CD4-positive, alpha-beta T cell (primary cell): Measurements from ENCODE around the gene AZIN2. TPM values are rescaled to one million over a fixed set of nuclear protein-coding genes. Genes with fewer than 3 reads are reported as not detected.

Experiments
- ATAC-seq: fragments of 200-7000 bp; cut with Tn5 transposase; one replicate; pipeline ENCODE4 v1.10.0; 2022; ENCODE audit warnings: mild to moderate bottlenecking; ENCODE audit not compliant: poor library complexity
- CTCF ChIA-PET: fragments of 350-600 bp; sonication (Branson Sonifier 250); formaldehyde crosslinking; loops from one replicate; lab custom pipeline; 2021; ENCODE audit warnings: antibody characterized with exemption, inconsistent platforms; lab: Charles Lee
- POLR2A ChIA-PET: fragments of 350-600 bp; sonication (Branson Sonifier 250); formaldehyde crosslinking; loops from one replicate; lab custom pipeline; 2021; ENCODE audit warnings: antibody characterized with exemption, inconsistent platforms; lab: Charles Lee
- DNase-seq, 14 experiments: peaks; one replicate each; pipeline ENCODE4 v3.0.0-alpha.2; 2013 to 2020; ENCODE audit warnings: mixed read lengths in 2 of 14
- H3K27ac ChIP-seq, 2 donors: one replicate each; pipeline versions ENCODE4 v1.5.1 to v1.7.0; 2013; ENCODE audit warnings: low read length in 2 of 2, low read depth in 1 of 2, mild to moderate bottlenecking in 1 of 2
- H3K27me3 ChIP-seq, 2 experiments: 1 replicate in 1 of 2; 2 replicates in 1 of 2; pipeline versions ENCODE4 v1.6.1 to v1.7.0; 2013; ENCODE audit warnings: low read length in 2 of 2, control low read depth in 1 of 2, mild to moderate bottlenecking in 1 of 2, moderate library complexity in 1 of 2; ENCODE audit not compliant: insufficient read depth in 2 of 2, control insufficient read depth in 1 of 2
- H3K36me3 ChIP-seq: one replicate; pipeline ENCODE4 v1.6.1; 2013; ENCODE audit warnings: low read length, control low read depth; ENCODE audit not compliant: insufficient read depth
- H3K4me1 ChIP-seq: one replicate; pipeline ENCODE4 v1.6.1; 2013; ENCODE audit warnings: low read length, control low read depth; ENCODE audit not compliant: insufficient read depth
- H3K4me3 ChIP-seq: one replicate; pipeline ENCODE4 v1.5.1; 2013; ENCODE audit warnings: mild to moderate bottlenecking, low read length, moderate library complexity
- H3K9me3 ChIP-seq, 2 experiments: 1 replicate in 1 of 2; 2 replicates in 1 of 2; pipeline versions ENCODE4 v1.6.1 to v1.7.0; 2013; ENCODE audit warnings: low read length in 2 of 2, mild to moderate bottlenecking in 2 of 2, control low read depth in 1 of 2, moderate library complexity in 1 of 2; ENCODE audit not compliant: control insufficient read depth in 1 of 2, insufficient read depth in 1 of 2
- H3K27ac Mint-ChIP-seq: one replicate; pipeline ENCODE4 v1.8.0; 2020; ENCODE audit warnings: mixed read lengths
- H3K27me3 Mint-ChIP-seq: one replicate; pipeline ENCODE4 v1.8.0; 2021; ENCODE audit warnings: mixed read lengths
- H3K36me3 Mint-ChIP-seq: one replicate; pipeline ENCODE4 v1.8.0; 2021; ENCODE audit warnings: low read depth, mixed read lengths
- H3K4me1 Mint-ChIP-seq: one replicate; pipeline ENCODE4 v1.8.0; 2021; ENCODE audit warnings: low read depth, mixed read lengths
- H3K4me3 Mint-ChIP-seq: one replicate; pipeline ENCODE4 v1.8.0; 2020; ENCODE audit warnings: mild to moderate bottlenecking, mixed read lengths
- H3K9me3 Mint-ChIP-seq: one replicate; pipeline ENCODE4 v1.8.0; 2020; ENCODE audit warnings: mixed read lengths
- CTCF ChIP-seq: fragments of 200-600 bp; IDR thresholded peaks from one replicate; pipeline ENCODE4 v1.8.0; 2022; ENCODE audit warnings: antibody characterized with exemption, mild to moderate bottlenecking
- intact Hi-C, 2 experiments: fragments of 100-400 bp; cut with DNase I in 1 of 2; cut with micrococcal nuclease in 1 of 2; formaldehyde crosslinking; loops; one replicate each; pipeline versions ENCODE4 v1.15.1 to v1.9.0; 2023 to 2025; cut with DNase I, micrococcal nuclease
- total RNA-seq, 174 experiments: library from RNA in 2 of 174; stranded (reverse) in 2 of 174; gene quantifications; one replicate each; pipeline ENCODE4 v1.2.3 and lab custom pipeline; 2021 to 2026

AZIN2 gene
- total RNA-seq, 2 experiments from 2014 or later, result 4.6 to 4.9 TPM

GRCh38 chr1:33080373-33080772 lies 580 bp upstream of the AZIN2 start:
- peaks cover 36% of the 10 kb centered on the region for H3K4me1 Mint-ChIP-seq
- no peak for ATAC-seq

GRCh38 chr1:33081554-33082305 lies 777 bp downstream of the AZIN2 start:
- Mint-ChIP-seq H3K9me3 (no peaks in the 10 kb centered on the region), H3K36me3 (peaks cover 4% of the 10 kb centered on the region), H3K27me3 (no peaks in the 10 kb centered on the region), H3K27ac (peak overlapping the region; percentile 43), H3K4me1 (peaks cover 39% of the 10 kb centered on the region), H3K4me3 (peak overlapping the region; percentile 94)
- ATAC-seq (no peak), DNase-seq (peak in 3 of 14 experiments; percentile 16 to 49 (median 34))
- intact Hi-C loops, result loop anchor here (2.0 to 10.0 kb wide), 11 partner anchors 17 to 391 kb away; partner anchors contain the start of genes AK2 (in 2 of the 2), RNF19B (in 2 of the 2), S100PBP (in 1 of the 2) and TRIM62 (in 1 of the 2)
- ChIA-PET CTCF (interaction anchor here (0.7 to 3.0 kb wide), 3 partner anchors 14 to 149 kb away, joined by 4 to 16 read pairs (median 4); no protein-coding TSS in a partner anchor), POLR2A (interaction anchor here (1.5 to 3.7 kb wide), 3 partner anchors 18 to 100 kb away, joined by 5 to 44 read pairs (median 15); partner anchors contain the start of gene TRIM62)
- Histone ChIP-seq H3K9me3 (no peaks in the 10 kb centered on the region), H3K27ac (peak overlapping the region in 1 of 2 donors; percentile 27), H3K27me3 (no peaks in the 10 kb centered on the region), H3K36me3 (no peaks in the 10 kb centered on the region), H3K4me3 (peak overlapping the region; percentile 82), H3K4me1 (peaks cover 26% of the 10 kb centered on the region)
- no peak for TF ChIP-seq CTCF

More at GRCh38 chr1:33080373-33080772, 580 bp upstream of the AZIN2 start:
- Histone ChIP-seq H3K9me3 (no peaks in the 10 kb centered on the region), H3K36me3 (no peaks in the 10 kb centered on the region), H3K27me3 (no peaks in the 10 kb centered on the region), H3K4me3 (peak overlapping the region; percentile 82), H3K27ac (peak overlapping the region in 1 of 2 donors; percentile 3), H3K4me1 (peaks cover 23% of the 10 kb centered on the region)
- no peak for TF ChIP-seq CTCF
- CTCF ChIA-PET, result interaction anchor here (3.0 kb wide), 1 partner anchor 47 kb away, joined by 16 read pairs; no protein-coding TSS in a partner anchor
- Mint-ChIP-seq H3K36me3 (peaks cover 4% of the 10 kb centered on the region), H3K4me3 (peak overlapping the region; percentile 94), H3K27ac (peak overlapping the region; percentile 81), H3K27me3 (no peaks in the 10 kb centered on the region), H3K9me3 (no peaks in the 10 kb centered on the region)
- POLR2A ChIA-PET, result interaction anchor here (1.1 to 3.7 kb wide), 6 partner anchors 19 to 126 kb away, joined by 3 to 44 read pairs (median 8); partner anchors contain the start of genes RNF19B and TRIM62
- intact Hi-C loops, result loop anchor here (2.0 to 10.0 kb wide), 10 partner anchors 18 to 392 kb away; partner anchors contain the start of genes AK2 (in 2 of the 2), RNF19B (in 1 of the 2), S100PBP (in 1 of the 2) and TRIM62 (in 1 of the 2)
- DNase-seq, result no peak

- ChIA-PET CTCF (interaction anchor here (1.0 kb wide), 1 partner anchor 13 kb away, joined by 4 read pairs; no protein-coding TSS in a partner anchor), POLR2A (interaction anchor here (1.1 to 3.7 kb wide), 2 partner anchors 44 to 267 kb away, joined by 3 to 44 read pairs; no protein-coding TSS in a partner anchor)
- no peaks in the 10 kb centered on the region for H3K9me3 ChIP-seq
- peak overlapping the region; percentile 94 for H3K4me3 Mint-ChIP-seq
- no peaks in the 10 kb centered on the region for H3K27me3 ChIP-seq
- H3K4me1 ChIP-seq, result peaks cover 29% of the 10 kb centered on the region
- intact Hi-C loops, result loop anchor here (2.0 to 10.0 kb wide), 8 partner anchors 45 to 390 kb away; partner anchors contain the start of genes RNF19B (in 2 of the 2), AK2 (in 1 of the 2), S100PBP (in 1 of the 2) and YARS1 (in 1 of the 2)
- H3K4me1 Mint-ChIP-seq, result peaks cover 44% of the 10 kb centered on the region
- no peaks in the 10 kb centered on the region for H3K9me3 Mint-ChIP-seq
- no peak for TF ChIP-seq CTCF
- H3K27ac ChIP-seq, result no peak overlapping the region
- DNase-seq (no peak), ATAC-seq (no peak)
- H3K36me3 Mint-ChIP-seq, result peaks cover 4% of the 10 kb centered on the region
- no peaks in the 10 kb centered on the region for H3K27me3 Mint-ChIP-seq
- no peak overlapping the region for H3K27ac Mint-ChIP-seq
- no peak overlapping the region for H3K4me3 ChIP-seq
- no peaks in the 10 kb centered on the region for H3K36me3 ChIP-seq
Measured at GRCh38 chr1:33082575-33083108, 1.7 kb downstream of the AZIN2 start.
